Upper lobe of left lung (tissue), 6 donors: ENCODE data around the gene AGAP1. TPM values are rescaled to one million over a fixed set of nuclear protein-coding genes. Genes with fewer than 3 reads are reported as not detected.

ENCODE experiments used
- ATAC-seq, 2 donors: fragments of 200-7000 bp; cut with Tn5 transposase; one replicate each; pipeline ENCODE4 v1.9.1; 2022; ENCODE audit warnings: mild to moderate bottlenecking in 2 of 2, moderate library complexity in 2 of 2; ENCODE audit not compliant: low FRiP score in 2 of 2
- DNase-seq, 2 donors: peaks; one replicate each; pipeline ENCODE4 v3.0.0-alpha.2; 2019 to 2020
- H3K27ac ChIP-seq, 4 donors: fragments of 200-600 bp; sonication (generic); one replicate each; pipeline ENCODE4 v1.5.1; 2016 to 2019
- H3K27me3 ChIP-seq, 4 donors: fragments of 200-600 bp; sonication (generic); one replicate each; pipeline ENCODE4 v1.5.1; 2017 to 2019
- H3K36me3 ChIP-seq, 4 donors: fragments of 200-600 bp; sonication (generic); one replicate each; pipeline ENCODE4 v1.5.1; 2016 to 2019
- H3K4me1 ChIP-seq, 4 donors: fragments of 200-600 bp; sonication (generic); one replicate each; pipeline ENCODE4 v1.5.1; 2018 to 2019
- H3K4me3 ChIP-seq, 4 donors: fragments of 200-600 bp; sonication (generic); one replicate each; pipeline ENCODE4 v1.5.1; 2017 to 2019; ENCODE audit warnings: mild to moderate bottlenecking in 2 of 4, moderate library complexity in 1 of 4
- H3K9me3 ChIP-seq, 4 donors: fragments of 200-600 bp; sonication (generic); one replicate each; pipeline ENCODE4 v1.5.1; 2018 to 2019
- CTCF ChIP-seq, 6 experiments: fragments of 450-650 bp in 4 of 6; fragments of 200-600 bp in 2 of 6; sonication (generic) in 2 of 6; IDR thresholded peaks; one replicate each; pipeline ENCODE4 v1.5.1; 2016 to 2019; ENCODE audit warnings: antibody characterized with exemption in 6 of 6
- EP300 ChIP-seq, 4 donors: sonication (generic); formaldehyde crosslinking; IDR thresholded peaks; one replicate each; pipeline ENCODE4 v1.5.1; 2017; ENCODE audit warnings: antibody characterized with exemption in 4 of 4, control low read depth in 2 of 4
- POLR2A ChIP-seq, 4 donors: fragments of 450-650 bp; IDR thresholded peaks; one replicate each; pipeline ENCODE4 v1.5.1; 2016 to 2017; ENCODE audit warnings: antibody characterized with exemption in 4 of 4, mild to moderate bottlenecking in 2 of 4
- POLR2AphosphoS5 ChIP-seq, 2 donors: sonication (generic); formaldehyde crosslinking; IDR thresholded peaks; one replicate each; pipeline ENCODE4 v1.5.1; 2017; ENCODE audit warnings: antibody characterized with exemption in 2 of 2
- WGBS, 2 donors: methylation state at CpG; one replicate each; pipeline ENCODE4 v1.1.5; 2017 to 2018; 5-methylcytosine and 5-hydroxymethylcytosine counted together
- total RNA-seq, 6 donors: library from RNA; depleted of rRNA in 4 of 6; stranded (reverse); fragments of >200 nt in 4 of 6; gene quantifications; one replicate each; pipeline versions ENCODE4 v1.1.0 to v1.2.1, GENCODE V29; 2016 to 2021
- donor health status: DM: no; HTN: no; CAD: no; lungs with moderate emphysema.
- donor health status: DM: no; HTN: yes; CAD: no; lungs with severe emphysema.

The AGAP1 gene
- total RNA-seq, 6 donors from 2014 or later, result 25.5 to 45.1 (median 30.7) TPM

GRCh38 chr2:235845245-235845644 is 351.4 kb downstream of the AGAP1 start:
- no peak for DNase-seq
- Histone ChIP-seq H3K4me3 (no peak overlapping the region), H3K27ac (no peak overlapping the region), H3K9me3 (no peaks in the 10 kb centered on the region), H3K4me1 (no peaks in the 10 kb centered on the region), H3K27me3 (no peaks in the 10 kb centered on the region), H3K36me3 (no peaks in the 10 kb centered on the region)
- 76 to 78% methylated on average over 6 of the region's 6 CpGs for WGBS, 2 donors
- TF ChIP-seq POLR2A (IDR thresholded peaks at IDR 0.05) (no peak), EP300 (IDR thresholded peaks at IDR 0.05) (no peak)
- no peak for ATAC-seq

GRCh38 chr2:235847576-235847975 is 353.7 kb downstream of the AGAP1 start:
- no peaks in the 10 kb centered on the region for H3K36me3 ChIP-seq
- no peaks in the 10 kb centered on the region for H3K27me3 ChIP-seq
- no peak overlapping the region for H3K27ac ChIP-seq
- H3K9me3 ChIP-seq, result no peaks in the 10 kb centered on the region
- ATAC-seq, result no peak
- TF ChIP-seq CTCF (IDR thresholded peaks at IDR 0.05), result no peak
- no peak for TF ChIP-seq EP300 (IDR thresholded peaks at IDR 0.05)
- TF ChIP-seq POLR2A (IDR thresholded peaks at IDR 0.05), result no peak
- no peak for TF ChIP-seq POLR2AphosphoS5 (IDR thresholded peaks at IDR 0.05)
- DNase-seq, result no peak
- H3K4me1 ChIP-seq, result no peaks in the 10 kb centered on the region
- H3K4me3 ChIP-seq, result no peak overlapping the region
- WGBS, 2 donors, result 96 to 98% methylated on average over 11 of the region's 11 CpGs

- Histone ChIP-seq H3K27ac (no peak overlapping the region), H3K9me3 (no peaks in the 10 kb centered on the region), H3K36me3 (no peaks in the 10 kb centered on the region), H3K27me3 (no peaks in the 10 kb centered on the region), H3K4me1 (no peaks in the 10 kb centered on the region), H3K4me3 (no peak overlapping the region)
- DNase-seq (no peak), ATAC-seq (no peak)
- no peak for TF ChIP-seq POLR2A (IDR thresholded peaks at IDR 0.05)
- TF ChIP-seq EP300 (IDR thresholded peaks at IDR 0.05), result no peak
- TF ChIP-seq CTCF (IDR thresholded peaks at IDR 0.05), result no peak
- no peak for TF ChIP-seq POLR2AphosphoS5 (IDR thresholded peaks at IDR 0.05)
- 88 to 91% methylated on average over 4 of the region's 4 CpGs for WGBS, 2 donors
Observed at GRCh38 chr2:235848055-235848454, 354.2 kb downstream of the AGAP1 start.

DNA sequence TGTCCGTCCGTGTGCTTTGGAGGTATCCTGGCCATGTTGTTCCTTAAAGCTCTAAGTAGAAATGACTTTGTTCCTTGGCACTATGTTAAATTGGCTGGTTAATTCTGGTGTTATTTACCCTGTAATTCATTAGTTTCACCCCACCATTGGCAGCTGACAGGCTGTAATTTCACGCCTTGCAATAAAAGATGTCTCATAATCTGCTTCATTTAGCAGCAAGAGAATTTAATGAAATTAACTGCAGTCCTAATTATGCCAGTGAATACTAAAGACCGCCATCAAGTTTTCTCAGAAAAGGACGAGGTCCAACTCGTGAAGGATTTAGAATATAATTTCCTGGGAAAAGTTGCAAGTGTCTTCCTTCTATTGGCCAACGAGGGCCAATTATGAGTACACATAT is 355.1 kb downstream of the AGAP1 start:
- 93 to 97% methylated on average over 7 of the region's 7 CpGs for WGBS, 2 donors
- H3K36me3 ChIP-seq, result no peaks in the 10 kb centered on the region
- DNase-seq (no peak), ATAC-seq (no peak)
- H3K4me1 ChIP-seq, result no peaks in the 10 kb centered on the region
- no peak overlapping the region for H3K27ac ChIP-seq
- no peaks in the 10 kb centered on the region for H3K27me3 ChIP-seq
- no peak overlapping the region for H3K4me3 ChIP-seq
- TF ChIP-seq POLR2A (IDR thresholded peaks at IDR 0.05), result no peak
- TF ChIP-seq CTCF (IDR thresholded peaks at IDR 0.05), result no peak
- no peaks in the 10 kb centered on the region for H3K9me3 ChIP-seq

- Histone ChIP-seq H3K4me3 (no peak overlapping the region), H3K36me3 (no peaks in the 10 kb centered on the region), H3K9me3 (no peaks in the 10 kb centered on the region), H3K27me3 (no peaks in the 10 kb centered on the region), H3K27ac (no peak overlapping the region), H3K4me1 (no peaks in the 10 kb centered on the region)
- no peak for TF ChIP-seq POLR2AphosphoS5 (IDR thresholded peaks at IDR 0.05)
- TF ChIP-seq CTCF (IDR thresholded peaks at IDR 0.05), result no peak
- no peak for TF ChIP-seq POLR2A (IDR thresholded peaks at IDR 0.05)
- no peak for TF ChIP-seq EP300 (IDR thresholded peaks at IDR 0.05)
- DNase-seq, result no peak
- WGBS, 2 donors, result 95% methylated on average over 10 of the region's 10 CpGs
- no peak for ATAC-seq
Observed at GRCh38 chr2:235849489-235849888, 355.6 kb downstream of the AGAP1 start.
